CD4-positive, alpha-beta T cell treated with Interleukin-15 for 4 hours (primary cell): ENCODE results near the gene PTPRD.

Experiments used
- DNase-seq: peaks from one replicate; pipeline ENCODE4 v3.0.0-alpha.2; 2020; ENCODE audit warnings: low spot score

Gene PTPRD

DNA sequence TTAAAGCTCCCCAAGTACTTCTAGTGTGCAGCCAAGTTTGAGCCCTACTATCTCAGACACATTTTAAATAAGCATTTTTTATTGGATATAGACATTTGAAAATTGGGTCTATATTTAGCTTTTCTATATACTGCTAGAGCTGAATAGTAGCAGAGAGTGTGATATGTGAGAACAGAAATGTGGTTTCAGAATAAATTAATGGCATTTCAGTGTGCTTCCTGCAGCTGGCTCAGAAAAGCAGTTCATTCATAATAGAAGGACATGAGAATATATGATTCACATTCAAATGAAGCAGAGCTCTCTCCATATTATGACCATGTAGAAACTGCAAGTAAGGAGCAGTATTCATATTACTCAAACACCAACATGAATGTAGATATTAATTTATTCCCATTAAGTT lies 464.0 kb downstream of the PTPRD start:
- no peak for DNase-seq

DNA sequence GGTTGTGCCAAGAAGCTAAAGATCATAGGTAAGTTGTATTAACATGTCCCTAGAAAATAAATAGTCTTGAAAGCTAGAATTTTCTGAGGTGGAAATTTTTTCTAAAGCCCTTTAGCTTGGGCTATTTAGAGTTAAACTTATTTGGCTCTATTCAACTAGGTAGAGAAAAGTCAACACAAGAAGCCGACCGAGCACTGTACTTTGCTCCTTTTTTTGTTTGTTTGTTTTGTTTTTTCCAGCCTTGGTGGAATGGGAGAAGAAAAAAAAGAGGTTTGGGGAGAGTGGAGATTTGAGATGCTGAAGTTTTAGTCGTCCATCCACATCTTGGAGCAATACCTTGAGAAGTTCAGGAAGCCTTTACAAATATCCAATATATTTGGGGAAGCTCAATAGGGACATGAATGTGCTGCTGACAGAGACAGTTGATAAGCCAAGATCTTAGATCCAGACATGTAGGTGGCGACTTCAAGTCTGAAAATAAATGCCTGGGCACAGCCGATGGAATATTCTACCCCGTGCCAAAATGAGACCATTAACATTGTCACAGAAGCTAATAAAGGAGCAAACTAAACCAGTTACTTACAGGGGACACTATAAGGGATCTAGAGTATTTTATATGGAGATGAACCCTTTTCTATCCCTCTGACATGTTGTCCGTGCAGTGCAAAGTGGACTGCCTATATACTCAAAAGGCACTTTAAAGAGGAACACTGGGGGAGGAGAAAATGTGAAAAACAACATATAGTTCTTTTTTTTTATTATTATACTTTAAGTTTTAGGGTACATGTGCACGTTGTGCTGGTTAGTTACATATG lies 466.1 kb downstream of the PTPRD start:
- DNase-seq: no peak

DNA sequence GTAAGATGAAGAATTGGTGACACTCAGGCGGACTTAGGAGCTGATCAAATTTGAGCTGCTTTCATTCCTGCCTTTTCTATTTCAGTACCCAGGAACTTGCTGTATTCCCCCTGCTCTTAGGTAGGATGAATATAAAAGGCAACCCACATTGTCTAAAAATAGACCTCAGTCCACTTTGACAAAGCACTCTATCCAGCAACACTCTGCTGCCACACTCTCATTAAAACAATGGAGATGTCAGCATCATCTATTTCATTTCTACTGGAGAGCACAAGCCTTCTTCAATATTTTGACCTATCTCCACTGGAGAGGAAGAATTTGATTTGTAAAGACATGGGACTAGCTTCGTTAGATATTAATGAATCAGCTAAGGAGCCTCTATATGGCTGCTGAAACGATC lies 468.4 kb downstream of the PTPRD start:
- DNase-seq: no peak

DNA sequence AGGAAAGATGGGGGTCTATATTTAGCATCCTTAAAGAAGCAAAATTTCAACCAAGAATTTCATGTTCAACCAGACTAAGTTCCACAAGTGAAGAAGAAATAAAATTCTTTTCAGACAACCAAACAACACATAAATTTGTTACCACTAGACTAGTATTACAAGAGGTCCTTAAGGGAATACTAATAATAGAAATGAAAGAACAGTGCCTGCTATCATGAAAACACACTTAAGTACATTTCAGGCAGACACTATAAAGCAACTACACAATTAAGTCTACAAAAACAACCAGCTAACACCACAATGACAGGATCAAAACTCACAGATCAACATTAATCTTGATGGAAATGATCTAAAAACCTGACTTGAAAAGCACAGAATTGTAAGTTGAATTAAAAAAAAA lies 477.2 kb downstream of the PTPRD start:
- no peak for DNase-seq

DNA sequence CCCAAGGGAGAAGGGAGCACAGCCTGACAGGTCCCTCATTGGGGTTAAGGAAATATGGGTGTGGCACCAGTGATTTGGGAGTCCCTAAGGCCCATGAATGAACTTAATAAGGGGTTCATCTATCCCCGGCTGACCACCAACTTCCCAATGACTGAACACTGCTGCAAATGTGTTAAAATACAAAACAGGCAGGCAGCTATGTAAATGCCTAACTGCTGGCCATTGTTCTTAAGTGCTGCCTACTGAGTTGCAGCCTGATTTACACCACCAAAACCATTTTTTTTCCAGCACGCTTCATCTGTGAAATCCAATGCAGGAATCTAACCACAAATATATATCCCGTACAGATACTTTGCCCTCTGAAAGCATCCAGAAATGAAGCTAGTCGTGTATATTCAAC lies 478.5 kb downstream of the PTPRD start:
- no peak for DNase-seq

DNA sequence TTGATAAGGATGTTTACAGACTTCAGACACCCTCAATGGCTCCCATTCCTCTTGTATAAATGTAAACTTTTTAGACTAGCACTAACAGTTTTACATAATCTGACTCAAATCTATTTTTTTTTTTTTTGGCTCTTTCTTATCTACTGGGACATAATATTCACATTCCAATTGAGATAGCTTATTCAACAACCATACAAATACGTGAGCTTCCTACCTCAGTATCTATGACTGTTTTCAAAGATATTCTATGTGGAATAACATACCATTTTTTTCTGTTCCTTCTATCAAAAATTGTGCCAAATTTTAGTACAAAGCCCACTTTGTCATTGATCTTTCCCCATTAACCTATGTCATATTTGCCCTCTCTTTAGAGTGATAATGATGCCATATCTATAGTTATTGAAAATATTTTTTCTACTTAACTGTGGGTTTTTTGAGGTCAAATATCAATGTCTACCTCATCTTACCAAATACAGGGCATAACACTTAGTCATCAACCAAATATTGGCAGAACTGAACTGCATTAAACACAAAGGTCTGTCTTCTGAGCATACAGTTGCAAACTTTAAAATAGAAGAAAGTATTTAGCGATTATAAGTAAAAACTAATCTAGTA lies 482.6 kb downstream of the PTPRD start:
- no peak for DNase-seq

DNA sequence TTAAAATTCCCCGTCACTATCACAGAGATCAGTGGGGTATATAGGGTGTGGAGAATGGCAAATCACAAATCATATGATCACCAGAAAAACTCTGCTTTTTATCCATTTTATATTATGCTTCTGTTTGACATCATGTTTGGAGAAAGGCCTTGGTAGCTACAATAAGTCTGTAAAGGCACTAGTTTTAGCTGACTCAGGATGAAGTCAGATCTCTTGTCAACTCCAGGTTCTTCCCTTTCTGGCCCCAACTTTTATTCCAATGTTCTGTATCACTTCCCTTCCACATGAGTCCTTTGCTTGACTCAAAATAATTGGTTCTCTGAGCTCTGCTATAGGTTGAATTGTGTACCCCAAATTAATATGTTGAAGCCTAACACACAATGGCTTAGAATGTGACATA lies 484.9 kb downstream of the PTPRD start:
- no peak for DNase-seq

DNA sequence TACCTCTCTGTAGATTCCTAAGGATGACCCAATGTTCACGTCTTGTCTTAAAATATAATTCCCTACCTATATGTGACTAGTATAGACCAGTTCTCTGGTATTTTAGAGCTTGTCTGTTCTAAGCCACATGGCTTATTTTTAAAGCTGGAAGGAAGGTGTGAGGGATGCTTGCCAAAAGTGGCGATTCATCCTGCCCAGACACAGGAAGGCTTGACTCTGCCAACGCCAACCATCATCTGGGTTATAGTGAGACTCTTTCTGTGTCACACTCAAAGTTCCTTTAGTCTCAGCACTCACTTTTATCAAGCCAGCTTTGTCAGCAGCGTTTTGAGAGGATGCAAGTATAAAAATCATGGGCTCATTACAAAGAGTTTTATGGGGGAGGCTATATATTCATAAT lies 500.0 kb downstream of the PTPRD start:
- no peak for DNase-seq

DNA sequence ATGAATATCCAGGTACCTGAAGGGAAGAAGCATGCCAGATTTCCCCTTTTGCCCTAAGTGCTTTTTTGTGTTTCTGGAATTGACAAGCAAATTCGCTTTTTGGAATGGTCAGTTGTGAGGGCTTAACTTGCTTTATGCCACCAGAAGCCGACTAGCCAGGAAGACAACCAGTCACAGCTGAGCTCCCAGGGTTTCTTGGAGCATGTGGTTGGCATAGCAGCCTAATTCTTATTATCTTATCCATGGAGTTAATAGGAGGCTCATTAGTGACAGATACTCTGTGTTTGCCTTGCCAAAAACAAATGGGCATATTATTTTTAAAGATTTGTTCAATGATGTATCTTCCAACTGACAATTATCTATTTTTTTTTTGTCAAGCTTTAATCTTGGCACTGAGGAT lies 500.7 kb downstream of the PTPRD start:
- DNase-seq: no peak

DNA sequence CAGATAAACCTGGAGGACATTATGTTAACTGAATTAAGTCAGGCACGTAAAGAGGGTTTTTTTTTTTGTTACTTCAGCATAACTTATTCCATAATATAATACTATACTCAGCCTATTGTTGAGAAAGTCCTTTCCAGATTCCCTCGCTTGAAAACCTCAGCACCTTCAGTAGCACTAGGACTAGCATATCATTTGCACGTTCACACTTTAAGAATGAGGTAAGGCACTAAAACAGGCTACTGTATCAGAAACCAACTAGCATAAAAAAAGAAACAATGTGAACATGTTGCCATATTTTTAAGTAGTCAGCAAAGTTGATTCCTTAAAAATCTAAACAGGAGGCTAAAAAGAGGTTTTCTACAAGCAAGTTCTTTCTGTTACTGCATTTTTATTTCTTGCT lies 504.0 kb downstream of the PTPRD start:
- no peak for DNase-seq

DNA sequence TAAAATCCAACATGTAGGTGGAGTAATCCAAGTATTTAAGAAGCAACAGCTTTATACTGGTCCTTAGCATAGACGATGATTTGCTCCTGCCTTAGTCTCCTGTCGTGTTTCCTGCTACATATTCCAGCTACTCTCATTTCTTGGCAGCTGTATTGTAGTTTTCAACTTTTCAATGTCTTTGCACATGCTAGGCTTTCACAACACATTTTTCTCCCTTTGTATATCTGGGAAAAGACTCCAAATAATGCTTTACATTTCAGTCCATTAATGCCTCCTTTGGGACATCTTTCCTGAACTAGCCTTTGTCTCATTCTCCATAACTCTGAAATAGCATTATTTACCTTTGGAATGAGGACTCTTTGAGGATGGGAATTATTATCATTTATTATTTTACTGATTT lies 508.0 kb downstream of the PTPRD start:
- no peak for DNase-seq

DNA sequence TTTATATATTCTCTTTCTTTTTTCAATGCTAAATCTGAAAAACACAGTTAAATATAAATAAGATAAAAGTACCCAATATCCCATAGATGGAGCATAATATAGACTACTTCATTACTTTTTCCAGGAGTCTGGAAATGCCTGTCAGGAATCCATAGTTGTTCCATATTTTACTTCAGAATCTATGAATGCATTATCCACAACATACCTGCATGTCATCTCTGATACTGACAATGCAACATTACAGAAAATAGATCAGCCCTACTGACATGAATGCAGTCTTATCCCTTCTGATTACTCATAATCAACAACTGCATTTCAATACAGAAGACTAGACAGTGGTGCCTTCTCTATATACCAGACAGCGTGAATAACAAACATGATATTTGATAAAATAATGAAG lies 517.6 kb downstream of the PTPRD start:
- no peak for DNase-seq

DNA sequence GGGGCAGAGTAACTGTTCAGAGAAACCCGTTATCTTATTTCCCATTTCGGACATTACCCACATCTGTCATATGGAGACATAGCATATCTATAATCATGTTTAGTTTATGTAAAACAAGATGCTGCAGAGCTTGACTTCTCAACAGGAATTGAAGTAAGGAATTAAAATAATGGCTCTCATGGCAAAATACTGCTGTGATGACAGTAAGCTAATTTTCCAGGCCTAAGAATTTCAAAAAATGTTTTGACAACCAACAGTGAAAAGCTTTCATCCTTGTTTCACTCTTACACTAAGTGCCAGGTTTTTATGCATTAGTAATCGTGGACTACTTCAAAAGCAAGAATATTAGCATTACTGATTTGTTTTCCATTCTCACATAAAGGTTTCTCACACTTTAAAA lies 518.2 kb downstream of the PTPRD start:
- DNase-seq: no peak

DNA sequence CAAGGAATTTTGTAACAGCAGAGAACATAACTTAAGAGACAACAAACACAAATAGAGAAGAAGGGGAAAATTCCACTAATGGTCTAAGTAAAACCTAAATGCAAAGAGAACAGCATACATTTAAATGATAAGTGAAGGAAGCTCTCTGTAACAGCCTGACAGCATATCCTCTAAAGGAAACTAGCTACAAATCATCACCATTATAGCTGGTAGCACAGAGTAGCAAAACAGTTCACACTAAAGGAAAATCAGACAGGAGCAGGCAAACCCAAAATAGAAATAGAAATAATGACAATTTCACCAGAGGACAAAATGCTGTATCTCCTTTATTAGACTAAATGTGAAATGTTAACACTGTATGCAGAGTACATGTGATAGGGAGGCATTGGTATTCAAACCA lies 532.8 kb downstream of the PTPRD start:
- no peak for DNase-seq

DNA sequence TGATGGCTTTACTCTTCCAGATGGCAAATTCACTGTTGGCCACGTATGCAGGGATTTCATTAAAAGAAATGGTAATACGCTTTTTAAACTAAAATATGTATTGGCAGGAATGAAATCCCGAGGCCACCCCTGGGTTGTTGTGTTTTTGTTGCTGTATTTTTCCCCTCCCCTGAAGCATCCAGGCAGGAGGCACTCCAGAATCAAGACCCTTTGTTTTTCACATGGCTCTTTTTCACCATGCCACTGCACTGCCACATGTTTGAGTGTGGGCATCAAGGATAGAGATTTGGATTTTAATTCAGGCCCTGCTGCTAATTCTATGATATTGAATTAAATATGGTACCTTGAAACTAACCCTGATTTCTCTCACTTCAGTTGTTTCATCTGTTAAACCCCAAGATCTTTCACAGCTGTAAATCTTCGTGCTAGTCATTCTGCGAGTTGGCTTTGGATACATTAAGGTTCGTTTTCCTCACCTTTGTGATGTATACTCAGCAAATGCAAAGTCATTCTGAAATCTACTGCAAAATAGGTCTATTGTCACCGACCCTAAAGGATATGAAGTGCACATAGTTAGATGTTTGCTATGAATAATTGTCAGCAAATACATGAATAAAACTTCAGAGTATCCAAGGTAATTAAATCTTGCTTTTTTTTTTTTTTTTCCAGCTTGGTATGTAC lies 533.4 kb downstream of the PTPRD start:
- no peak for DNase-seq

DNA sequence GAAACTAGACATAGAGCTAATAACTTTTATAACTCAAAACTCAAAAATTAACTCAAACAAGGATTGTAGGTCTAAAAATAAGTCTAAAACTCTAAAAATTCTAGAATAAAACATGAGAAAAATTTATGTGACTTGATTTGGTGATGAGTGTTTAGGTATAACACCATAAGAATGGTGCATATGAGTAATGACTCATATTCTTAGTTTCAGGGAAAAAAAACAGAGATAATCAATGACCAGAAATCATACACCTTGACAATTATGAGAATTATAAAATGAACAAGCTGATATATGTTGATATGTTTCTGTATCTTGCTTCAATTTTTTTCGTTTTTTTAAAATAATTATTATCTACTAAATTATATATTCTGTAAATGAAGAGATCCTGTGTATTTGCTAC lies 541.2 kb downstream of the PTPRD start:
- no peak for DNase-seq

DNA sequence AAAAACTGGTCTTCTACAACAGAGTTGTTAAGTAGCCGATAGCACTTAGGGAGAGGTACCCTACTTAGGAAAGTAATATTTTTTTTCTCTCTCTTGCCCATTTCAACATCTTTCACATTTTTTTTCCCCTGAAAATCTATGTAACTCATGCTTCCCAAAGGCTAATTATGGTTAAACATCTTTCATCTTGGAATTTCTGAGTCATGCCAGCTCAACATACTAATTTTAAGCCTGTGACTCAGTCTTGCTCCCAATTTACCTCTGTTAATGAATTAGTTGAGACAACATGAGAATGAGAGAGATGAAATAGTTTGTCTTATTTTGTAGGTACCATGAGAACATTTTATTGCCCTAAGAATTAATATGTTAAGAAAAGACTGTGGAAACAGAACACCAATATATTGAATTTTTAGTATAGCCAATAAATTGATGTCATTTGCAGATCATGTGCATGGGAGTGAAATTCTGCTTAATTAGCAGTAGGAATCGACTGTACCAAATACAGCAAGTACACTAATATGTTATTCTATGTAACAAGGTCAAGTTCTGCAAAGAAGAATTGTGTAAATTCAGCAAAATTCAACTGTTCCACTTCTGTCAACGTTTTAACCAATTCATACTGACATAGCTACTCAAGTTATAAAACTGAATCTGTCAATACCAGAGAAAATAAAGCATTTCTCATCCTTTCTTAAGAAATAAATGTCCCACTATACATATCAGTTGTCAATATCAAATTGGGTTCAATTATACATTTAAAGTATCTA lies 550.0 kb downstream of the PTPRD start:
- DNase-seq: no peak

DNA sequence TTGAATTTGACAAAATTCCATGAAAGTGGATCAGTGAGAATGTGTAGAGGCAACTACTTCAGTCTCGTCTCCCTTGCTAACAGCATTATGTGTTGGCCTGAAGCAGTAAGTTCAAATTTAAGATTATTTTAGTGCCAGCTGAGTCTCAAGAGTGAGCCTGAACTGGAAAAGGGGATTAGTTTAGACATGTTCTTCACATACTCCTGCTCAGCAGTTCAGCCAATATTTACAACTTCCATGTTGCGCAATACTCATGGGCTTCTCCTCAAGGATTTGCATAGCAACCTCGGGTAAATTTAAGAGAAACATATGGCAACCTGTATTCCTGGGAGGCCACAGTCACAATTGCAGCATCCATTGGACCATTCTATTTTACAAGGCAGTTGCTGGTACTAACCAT lies 553.8 kb downstream of the PTPRD start:
- DNase-seq: no peak

DNA sequence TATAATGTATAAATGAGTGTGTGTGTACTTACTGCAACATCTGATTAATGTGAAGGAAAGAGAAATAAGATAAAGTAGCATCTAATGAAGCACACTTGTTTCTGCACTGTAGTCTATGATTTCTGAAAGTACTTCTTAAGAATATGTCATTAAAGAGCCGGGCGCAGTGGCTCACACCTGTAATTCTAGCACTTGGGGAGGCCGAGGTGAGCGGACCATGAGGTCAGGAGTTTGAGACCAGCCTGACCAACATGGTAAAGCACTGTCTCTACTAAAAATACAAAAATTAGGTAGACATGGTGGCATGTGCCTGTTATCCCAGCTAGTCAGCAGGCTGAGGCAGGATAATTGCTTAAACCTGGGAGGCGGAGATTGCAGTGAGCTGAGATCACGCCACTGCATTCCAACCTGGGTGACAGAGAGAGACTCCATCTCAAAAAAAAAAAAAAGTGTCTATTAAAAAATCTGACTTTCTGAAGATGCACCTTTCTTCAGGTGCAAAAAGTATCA lies 556.9 kb downstream of the PTPRD start:
- DNase-seq: no peak

DNA sequence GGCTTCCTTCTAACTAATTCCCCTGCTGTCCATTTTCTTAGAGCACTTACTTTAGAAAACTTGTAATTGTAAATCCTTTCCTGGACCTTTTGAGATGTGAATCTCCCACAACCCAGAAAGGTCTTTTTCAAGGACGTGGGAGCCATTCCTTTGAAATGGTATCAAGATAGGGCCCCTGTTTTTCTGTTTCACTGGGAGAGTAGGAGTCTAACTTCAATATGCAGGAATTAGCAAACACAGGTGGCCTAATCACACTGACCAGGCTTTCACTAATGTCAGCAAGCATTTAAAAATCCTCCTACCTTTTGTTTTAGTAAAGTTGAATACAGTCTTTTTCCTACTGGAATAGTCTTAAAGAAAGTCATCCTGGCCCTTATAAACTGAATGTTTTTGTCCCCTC lies 558.3 kb downstream of the PTPRD start:
- no peak for DNase-seq

DNA sequence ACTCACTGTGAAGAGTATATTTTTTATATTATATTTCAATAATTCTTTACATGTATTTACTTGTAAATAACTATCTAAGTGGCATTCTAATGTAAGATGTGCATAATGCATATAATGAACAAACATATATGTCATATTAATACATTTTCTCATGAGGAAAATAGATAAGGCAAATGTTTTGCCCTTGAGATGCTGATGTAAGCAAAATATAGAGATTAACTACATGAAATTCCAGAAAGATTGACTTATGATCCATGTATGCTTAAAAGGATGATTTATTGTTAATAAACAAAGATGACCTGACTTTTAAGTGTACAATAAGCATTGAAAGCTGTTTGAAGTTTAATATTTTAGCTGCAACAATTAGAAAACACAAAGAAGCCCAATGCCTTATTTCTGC lies 559.9 kb downstream of the PTPRD start:
- no peak for DNase-seq

DNA sequence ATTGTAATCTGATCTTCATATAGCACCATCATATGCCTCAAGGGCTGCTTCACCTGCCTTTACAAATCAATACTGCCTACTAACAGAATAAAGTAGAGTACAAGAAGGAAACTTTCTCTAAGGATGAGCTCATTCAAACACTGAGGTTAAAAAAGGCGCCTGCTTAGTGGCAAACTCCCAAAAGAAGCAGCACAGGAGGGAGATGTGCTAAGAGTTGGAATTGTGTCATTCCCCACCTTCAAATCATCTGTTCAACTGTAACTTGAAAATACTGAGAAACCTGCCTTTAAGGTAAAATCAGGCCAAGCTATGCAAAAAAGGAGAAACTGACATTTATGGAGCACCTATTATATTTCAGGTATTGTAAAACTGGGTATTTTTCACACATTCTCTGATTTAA lies 560.6 kb downstream of the PTPRD start:
- no peak for DNase-seq

DNA sequence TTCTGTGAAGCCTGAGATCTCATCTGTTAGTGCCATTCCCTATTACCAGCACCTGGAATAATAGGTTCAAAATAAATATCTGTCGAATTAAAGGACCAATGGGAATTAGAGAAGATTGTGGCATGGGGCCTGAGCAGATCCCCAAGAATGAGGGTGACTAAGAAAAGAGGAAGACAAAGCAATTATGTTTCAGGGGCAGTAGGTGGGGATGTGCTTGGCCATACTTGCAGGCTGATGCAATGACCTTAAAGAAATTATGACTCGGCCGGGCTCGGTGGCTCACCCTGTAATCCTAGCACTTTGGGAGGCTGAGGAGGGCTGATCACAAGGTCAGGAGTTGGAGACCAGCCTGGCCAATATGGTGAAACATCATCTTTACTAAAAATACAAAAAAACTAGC lies 562.8 kb downstream of the PTPRD start:
- DNase-seq: no peak
